Keratinocyte (primary cell): ENCODE measurements around the gene OR2T8.
"Not testable (repeated sequence)": the region's sequence is repeated elsewhere in the genome, so short reads cannot be mapped to it uniquely, and the experiment has no call there.

Experiments used
- EZH2 ChIP-seq: IDR thresholded peaks from one replicate; pipeline ENCODE4 v1.6.1; 2012; ENCODE audit warnings: inconsistent platforms, mild to moderate bottlenecking, low read length, moderate library complexity
- TF ChIP-seq, protein P1 (sequence below), 3 experiments: IDR thresholded peaks in 1 of 3; conservative IDR thresholded peaks in 1 of 3; optimal IDR thresholded peaks in 1 of 3; 2 replicates in 2 of 3; 3 replicates in 1 of 3; pipeline versions ENCODE3 to v1.5.1; 2011; ENCODE audit warnings: low read length in 3 of 3, mild to moderate bottlenecking in 3 of 3, moderate library complexity in 2 of 3, control low read depth in 1 of 3, inconsistent platforms in 1 of 3; ENCODE audit not compliant: insufficient read depth in 2 of 3; ENCODE audit errors: extremely low read depth in 1 of 3

GRCh38 chr1:247936965-247937734 is 17.1 kb downstream of the OR2T8 start:
- TF ChIP-seq, protein P1, sequence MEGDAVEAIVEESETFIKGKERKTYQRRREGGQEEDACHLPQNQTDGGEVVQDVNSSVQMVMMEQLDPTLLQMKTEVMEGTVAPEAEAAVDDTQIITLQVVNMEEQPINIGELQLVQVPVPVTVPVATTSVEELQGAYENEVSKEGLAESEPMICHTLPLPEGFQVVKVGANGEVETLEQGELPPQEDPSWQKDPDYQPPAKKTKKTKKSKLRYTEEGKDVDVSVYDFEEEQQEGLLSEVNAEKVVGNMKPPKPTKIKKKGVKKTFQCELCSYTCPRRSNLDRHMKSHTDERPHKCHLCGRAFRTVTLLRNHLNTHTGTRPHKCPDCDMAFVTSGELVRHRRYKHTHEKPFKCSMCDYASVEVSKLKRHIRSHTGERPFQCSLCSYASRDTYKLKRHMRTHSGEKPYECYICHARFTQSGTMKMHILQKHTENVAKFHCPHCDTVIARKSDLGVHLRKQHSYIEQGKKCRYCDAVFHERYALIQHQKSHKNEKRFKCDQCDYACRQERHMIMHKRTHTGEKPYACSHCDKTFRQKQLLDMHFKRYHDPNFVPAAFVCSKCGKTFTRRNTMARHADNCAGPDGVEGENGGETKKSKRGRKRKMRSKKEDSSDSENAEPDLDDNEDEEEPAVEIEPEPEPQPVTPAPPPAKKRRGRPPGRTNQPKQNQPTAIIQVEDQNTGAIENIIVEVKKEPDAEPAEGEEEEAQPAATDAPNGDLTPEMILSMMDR (optimal IDR thresholded peaks at IDR 0.05 in 1 of 3, IDR thresholded peaks at IDR 0.05 in 1 of 3, conservative IDR thresholded peaks at IDR 0.05 in 1 of 3; ENCODE audit: extremely low read depth in 1 of 3, insufficient read depth in 2 of 3, low read length in 3 of 3) = peak; percentile 45 to 76 (median 54)
- TF ChIP-seq EZH2 = not testable (repeated sequence)
